Renal cortical epithelial cell (primary cell): Measurements from ENCODE around the gene DCBLD1. TPM values are rescaled to one million over a fixed set of nuclear protein-coding genes. Genes with fewer than 3 reads are reported as not detected.

Experiments used
- DNase-seq: peaks from one replicate; pipeline ENCODE4 v3.0.0-alpha.2; 2011; ENCODE audit warnings: low read depth
- total RNA-seq: library from RNA; depleted of rRNA; stranded (reverse); fragments of >200 nt; gene quantifications from 2 replicates; pipeline ENCODE4 v1.2.3, GENCODE V29; 2014

The DCBLD1 gene
- total RNA-seq, 1 donor from 2014 or later: 20.2 TPM

- DNase-seq: no peak
These were observed 12.7 kb upstream of the DCBLD1 start for GRCh38 chr6:117469791-117470190.

- DNase-seq: no peak
These were observed 9.8 kb upstream of the DCBLD1 start for GRCh38 chr6:117472667-117473066.

GRCh38 chr6:117473401-117473800, 9.1 kb upstream of the DCBLD1 start:
- DNase-seq: no peak

- DNase-seq: no peak
These were observed 4.3 kb upstream of the DCBLD1 start for GRCh38 chr6:117477988-117478852.

GRCh38 chr6:117478853-117479231, 3.6 kb upstream of the DCBLD1 start:
- DNase-seq: no peak

GRCh38 chr6:117480651-117481050, 1.8 kb upstream of the DCBLD1 start:
- DNase-seq: no peak

GRCh38 chr6:117481278-117481925, 1.1 kb upstream of the DCBLD1 start:
- DNase-seq: no peak

GRCh38 chr6:117481926-117482239, 591 bp upstream of the DCBLD1 start:
- no peak for DNase-seq

- DNase-seq: peak; percentile 22
These were observed 650 bp downstream of the DCBLD1 start for GRCh38 chr6:117483004-117483644.

GRCh38 chr6:117483645-117484016, 1.2 kb downstream of the DCBLD1 start:
- DNase-seq: peak; percentile 34

- DNase-seq: no peak
These were observed 1.7 kb downstream of the DCBLD1 start for GRCh38 chr6:117484052-117484646.

GRCh38 chr6:117485433-117485832, 3.0 kb downstream of the DCBLD1 start:
- DNase-seq: no peak

- DNase-seq: no peak
These were observed 5.3 kb downstream of the DCBLD1 start for GRCh38 chr6:117487821-117488220.

GRCh38 chr6:117489003-117489402, 6.5 kb downstream of the DCBLD1 start:
- DNase-seq: no peak

- DNase-seq: no peak
These were observed 9.4 kb downstream of the DCBLD1 start for GRCh38 chr6:117491916-117492315.

GRCh38 chr6:117493470-117493869, 11.0 kb downstream of the DCBLD1 start:
- DNase-seq: no peak

- DNase-seq: no peak
These were observed 11.8 kb downstream of the DCBLD1 start for GRCh38 chr6:117494283-117494682.

- no peak for DNase-seq
These were observed 12.3 kb downstream of the DCBLD1 start for GRCh38 chr6:117494694-117495318.

GRCh38 chr6:117495425-117495824, 13.0 kb downstream of the DCBLD1 start:
- no peak for DNase-seq

- DNase-seq: no peak
These were observed 13.4 kb downstream of the DCBLD1 start for GRCh38 chr6:117495869-117496268.

- peak; percentile 78 for DNase-seq
These were observed 14.0 kb downstream of the DCBLD1 start for GRCh38 chr6:117496383-117496990.

- no peak for DNase-seq
These were observed 14.8 kb downstream of the DCBLD1 start for GRCh38 chr6:117497237-117497636.
